Measurements from ENCODE around the gene TNPO2. TPM values are rescaled to one million over a fixed set of nuclear protein-coding genes. Genes with fewer than 3 reads are reported as not detected.
"Not testable (repeated sequence)": the region's sequence is repeated elsewhere in the genome, so short reads cannot be mapped to it uniquely, and the experiment has no call there.

The TNPO2 gene
- total and polyA plus RNA-seq, 2 experiments from 2014 or later = 13.3 to 30.9 TPM

- Histone ChIP-seq H3K9me3 (ENCODE audit: low read depth) (no peaks in the 10 kb centered on the region), H3K4me2 (ENCODE audit: unreplicated experiment) (no peak overlapping the region), H3K79me2 (ENCODE audit: insufficient read depth) (no peaks in the 10 kb centered on the region), H3K36me3 (ENCODE audit: low read depth) (no peaks in the 10 kb centered on the region), H4K20me1 (ENCODE audit: insufficient read depth) (no peaks in the 10 kb centered on the region), H3K27ac (no peak overlapping the region), H2AFZ (no peak overlapping the region), H3K9me2 (ENCODE audit: insufficient read depth) (no peaks in the 10 kb centered on the region), H3F3A (ENCODE audit: insufficient read depth) (peaks cover 3% of the 10 kb centered on the region; the same call in 1 of the 2 replicates), H3K4me1 (ENCODE audit: insufficient read depth) (no peaks in the 10 kb centered on the region), H3K9ac (no peak overlapping the region), H3K27me3 (replicated peaks; ENCODE audit: insufficient read depth) (no peaks in the 10 kb centered on the region), H3K4me3 (no peak overlapping the region)
- WGBS, 2 experiments (ENCODE audit: low coverage in 1 of 2, low lambda C conversion rate in 2 of 2, missing lambda C conversion rate in 2 of 2) = 94% methylated on average over 3 of the region's 3 CpGs
- in situ Hi-C loops (cut with MboI) = no loop called here
- no peak for DNase-seq
- TF ChIP-seq EZH2 (IDR thresholded peaks at IDR 0.05; ENCODE audit: insufficient read depth, poor library complexity, severe bottlenecking) (no peak), EZH2phosphoT487 (IDR thresholded peaks at IDR 0.05; ENCODE audit: insufficient read depth, low read depth) (no peak)
These were observed 37.9 kb downstream of the TNPO2 start for GRCh38 chr19:12685831-12686230.

- Histone ChIP-seq H3F3A (ENCODE audit: insufficient read depth) (peaks cover 5% of the 10 kb centered on the region; the same call in 1 of the 2 replicates), H3K27me3 (replicated peaks; ENCODE audit: insufficient read depth) (no peaks in the 10 kb centered on the region), H3K79me2 (ENCODE audit: insufficient read depth) (peaks cover 16% of the 10 kb centered on the region), H3K4me1 (ENCODE audit: insufficient read depth) (no peaks in the 10 kb centered on the region), H3K9me3 (ENCODE audit: low read depth) (no peaks in the 10 kb centered on the region), H2AFZ (peak within 1 kb of the TSS; percentile 89), H3K36me3 (ENCODE audit: low read depth) (peaks cover 15% of the 10 kb centered on the region; the same call in 1 of the 2 replicates), H3K4me3 (peak within 1 kb of the TSS; percentile 84), H3K27ac (peak within 1 kb of the TSS; percentile 92), H3K9me2 (ENCODE audit: insufficient read depth) (no peaks in the 10 kb centered on the region), H3K9ac (peak within 1 kb of the TSS; percentile 93), H4K20me1 (ENCODE audit: insufficient read depth) (no peaks in the 10 kb centered on the region), H3K4me2 (ENCODE audit: unreplicated experiment) (peak within 1 kb of the TSS; percentile 79)
- 0 to 1% methylated on average over 62 to 68 of the region's 68 CpGs for WGBS, 2 experiments (ENCODE audit: low coverage in 1 of 2, low lambda C conversion rate in 2 of 2, missing lambda C conversion rate in 2 of 2)
- in situ Hi-C loops (cut with MboI) = no loop called here
- peak; percentile 99 for DNase-seq
- TF ChIP-seq EZH2phosphoT487 (IDR thresholded peaks at IDR 0.05; ENCODE audit: insufficient read depth, low read depth) (no peak), EZH2 (IDR thresholded peaks at IDR 0.05; ENCODE audit: insufficient read depth, poor library complexity, severe bottlenecking) (no peak)
These were observed 42.4 kb downstream of the TNPO2 start, which contains the start of gene DHPS for GRCh38 chr19:12681074-12681987. Gene DHPS, minus strand, starts transcription at chr19:12681880. Its CDS starts 114 bp downstream, at chr19:12681766.

- no peak overlapping the region for H2AFZ ChIP-seq
- H3K9ac ChIP-seq = no peak overlapping the region
- peaks cover 5% of the 10 kb centered on the region; the same call in 1 of the 2 replicates for H3F3A ChIP-seq (ENCODE audit: insufficient read depth)
- TF ChIP-seq EZH2 (IDR thresholded peaks at IDR 0.05; ENCODE audit: insufficient read depth, poor library complexity, severe bottlenecking) (no peak), EZH2phosphoT487 (IDR thresholded peaks at IDR 0.05; ENCODE audit: insufficient read depth, low read depth) (no peak)
- H3K9me3 ChIP-seq (ENCODE audit: low read depth) = no peaks in the 10 kb centered on the region
- no peak overlapping the region for H3K27ac ChIP-seq
- peaks cover 15% of the 10 kb centered on the region; the same call in 1 of the 2 replicates for H3K36me3 ChIP-seq (ENCODE audit: low read depth)
- no peaks in the 10 kb centered on the region for H3K4me1 ChIP-seq (ENCODE audit: insufficient read depth)
- no peaks in the 10 kb centered on the region for H3K9me2 ChIP-seq (ENCODE audit: insufficient read depth)
- DNase-seq = no peak
- no peaks in the 10 kb centered on the region for H4K20me1 ChIP-seq (ENCODE audit: insufficient read depth)
- 97% methylated on average over 9 of the region's 9 CpGs for WGBS, 2 experiments (ENCODE audit: low coverage in 1 of 2, low lambda C conversion rate in 2 of 2, missing lambda C conversion rate in 2 of 2)
- in situ Hi-C loops (cut with MboI) = no loop called here
- H3K79me2 ChIP-seq (ENCODE audit: insufficient read depth) = peaks cover 16% of the 10 kb centered on the region
- H3K27me3 ChIP-seq (replicated peaks; ENCODE audit: insufficient read depth) = no peaks in the 10 kb centered on the region
- H3K4me3 ChIP-seq = 0 out of 2 replicates have a peak overlapping the region, but pooled peaks have one; percentile 84
- H3K4me2 ChIP-seq (ENCODE audit: unreplicated experiment) = no peak overlapping the region
These were observed 43.7 kb downstream of the TNPO2 start for GRCh38 chr19:12680034-12680433.

- WGBS, 2 experiments (ENCODE audit: low coverage in 1 of 2, low lambda C conversion rate in 2 of 2, missing lambda C conversion rate in 2 of 2) = 96% methylated on average over 5 of the region's 5 CpGs
- not testable (repeated sequence) for H3K4me1 ChIP-seq (ENCODE audit: insufficient read depth); H3K27me3 ChIP-seq (replicated peaks; ENCODE audit: insufficient read depth); DNase-seq; H3F3A ChIP-seq (ENCODE audit: insufficient read depth); H3K4me3 ChIP-seq; H3K27ac ChIP-seq; H3K9me2 ChIP-seq (ENCODE audit: insufficient read depth); H3K9me3 ChIP-seq (ENCODE audit: low read depth); H3K9ac ChIP-seq; H2AFZ ChIP-seq; H3K4me2 ChIP-seq (ENCODE audit: unreplicated experiment); H4K20me1 ChIP-seq (ENCODE audit: insufficient read depth)
- Histone ChIP-seq H3K36me3 (ENCODE audit: low read depth) (peaks cover 21% of the 10 kb centered on the region; the same call in 1 of the 2 replicates), H3K79me2 (ENCODE audit: insufficient read depth) (peaks cover 22% of the 10 kb centered on the region)
- in situ Hi-C loops (cut with MboI) = loop anchor here (10.0 kb wide), 1 partner anchor 113 kb away; no protein-coding TSS in a partner anchor
These were observed 45.7 kb downstream of the TNPO2 start for GRCh38 chr19:12678039-12678438.

Data from GM23248 (cell line).